Subcutaneous abdominal adipose tissue (tissue), 5 donors: ENCODE results near the gene UBE4B.
"Not testable (repeated sequence)": the region's sequence is repeated elsewhere in the genome, so short reads cannot be mapped to it uniquely, and the experiment has no call there.

Experiments used
- H3K27ac ChIP-seq: one replicate; pipeline ENCODE4 v1.7.0; 2013; ENCODE audit warnings: low read depth, mild to moderate bottlenecking, inconsistent platforms, low read length, moderate library complexity
- H3K27me3 ChIP-seq, 5 donors: one replicate each; pipeline ENCODE4 v1.7.0; 2013; ENCODE audit warnings: low read length in 5 of 5, inconsistent platforms in 1 of 5; ENCODE audit not compliant: control insufficient read depth in 5 of 5, insufficient read depth in 4 of 5
- H3K36me3 ChIP-seq, 5 donors: one replicate each; pipeline ENCODE4 v1.7.0; 2013; ENCODE audit warnings: low read length in 5 of 5; ENCODE audit not compliant: control insufficient read depth in 5 of 5, insufficient read depth in 5 of 5
- H3K4me1 ChIP-seq, 5 donors: one replicate each; pipeline ENCODE4 v1.7.0; 2013; ENCODE audit warnings: low read length in 5 of 5, mild to moderate bottlenecking in 3 of 5, moderate library complexity in 1 of 5; ENCODE audit not compliant: control insufficient read depth in 5 of 5, insufficient read depth in 5 of 5
- H3K4me3 ChIP-seq, 5 donors: one replicate each; pipeline ENCODE4 v1.7.0; 2013; ENCODE audit warnings: low read length in 5 of 5, low read depth in 1 of 5
- H3K9ac ChIP-seq, 5 donors: one replicate each; pipeline ENCODE4 v1.7.0; 2013; ENCODE audit warnings: low read length in 5 of 5, mild to moderate bottlenecking in 4 of 5, moderate library complexity in 3 of 5
- H3K9me3 ChIP-seq, 5 donors: one replicate each; pipeline ENCODE4 v1.7.0; 2013; ENCODE audit warnings: low read length in 5 of 5; ENCODE audit not compliant: control insufficient read depth in 5 of 5
- donor health status: healthy.
- donor health status: healthy.
- donor health status: healthy.
- donor health status: healthy.
- donor health status: healthy.

UBE4B gene

GRCh38 chr1:10106241-10106640 lies 73.5 kb downstream of the UBE4B start:
- no peak overlapping the region for H3K27ac ChIP-seq
- no peaks in the 10 kb centered on the region for H3K27me3 ChIP-seq
- H3K9me3 ChIP-seq, result no peaks in the 10 kb centered on the region
- H3K4me3 ChIP-seq, result no peak overlapping the region
- H3K4me1 ChIP-seq, result peaks cover 0 to 10% (median 2%) of the 10 kb centered on the region in 5 donors
- peaks cover 24 to 69% (median 51%) of the 10 kb centered on the region in 5 donors for H3K36me3 ChIP-seq
- no peak overlapping the region for H3K9ac ChIP-seq

GRCh38 chr1:10106756-10107475 lies 74.2 kb downstream of the UBE4B start:
- no peaks in the 10 kb centered on the region for H3K9me3 ChIP-seq
- H3K27me3 ChIP-seq, result no peaks in the 10 kb centered on the region
- H3K9ac ChIP-seq, result no peak overlapping the region
- no peak overlapping the region for H3K4me3 ChIP-seq
- peaks cover 24 to 72% (median 49%) of the 10 kb centered on the region in 5 donors for H3K36me3 ChIP-seq
- H3K27ac ChIP-seq, result no peak overlapping the region
- peaks cover 0 to 10% (median 2%) of the 10 kb centered on the region in 5 donors for H3K4me1 ChIP-seq

DNA sequence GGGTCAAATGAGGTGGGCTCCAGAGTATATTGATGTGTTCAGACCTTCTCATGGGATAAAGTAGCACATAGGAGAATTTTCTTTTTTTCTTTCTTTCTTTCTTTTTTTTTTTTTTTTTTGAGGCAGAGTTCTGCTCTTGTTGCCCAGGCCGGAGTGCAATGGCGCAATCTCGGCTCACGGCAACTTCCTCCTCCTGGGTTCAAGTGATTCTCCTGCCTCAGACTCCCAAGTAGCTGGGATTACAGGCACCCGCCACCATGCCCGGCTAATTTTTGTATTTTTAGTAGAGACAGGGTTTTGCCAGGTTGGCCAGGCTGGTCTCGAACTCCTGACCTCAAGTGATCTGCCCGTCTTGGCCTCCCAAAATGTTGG lies 74.7 kb downstream of the UBE4B start:
- not testable (repeated sequence) for H3K9ac ChIP-seq, H3K4me1 ChIP-seq, H3K27ac ChIP-seq, H3K4me3 ChIP-seq, H3K27me3 ChIP-seq, H3K9me3 ChIP-seq
- H3K36me3 ChIP-seq, result peaks cover 24 to 71% (median 48%) of the 10 kb centered on the region in 5 donors

DNA sequence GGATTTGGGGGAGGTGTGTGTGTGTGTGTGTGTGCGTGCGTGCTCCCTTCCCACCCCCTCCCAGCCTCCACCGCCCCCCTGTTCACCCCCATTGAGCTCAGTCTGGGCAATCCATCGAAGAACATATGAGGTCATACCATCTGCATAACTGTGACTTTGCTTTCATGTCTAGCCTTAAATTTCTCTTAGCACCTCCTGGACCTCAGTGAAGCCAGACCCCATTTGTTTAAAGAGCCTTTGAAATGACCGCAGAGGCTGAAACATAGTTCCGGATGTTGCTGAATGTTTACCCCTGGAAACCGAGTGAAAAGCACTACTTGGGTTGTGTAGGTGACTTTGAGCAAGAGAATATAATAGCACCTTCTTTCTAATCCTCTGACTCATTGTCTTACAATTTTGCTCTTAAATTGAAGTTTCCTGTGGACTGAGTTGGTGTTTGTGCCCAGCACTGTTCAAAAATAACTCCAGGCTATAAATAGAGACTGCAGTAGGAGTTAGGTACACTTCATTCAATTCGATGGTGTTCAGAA lies 75.4 kb downstream of the UBE4B start:
- no peak overlapping the region for H3K27ac ChIP-seq
- H3K9ac ChIP-seq, result peak overlapping the region in 1 of 5 donors; percentile 6
- H3K4me1 ChIP-seq, result peaks cover 0 to 10% (median 2%) of the 10 kb centered on the region in 5 donors
- H3K27me3 ChIP-seq, result no peaks in the 10 kb centered on the region
- peaks cover 18 to 69% (median 46%) of the 10 kb centered on the region in 5 donors for H3K36me3 ChIP-seq
- no peak overlapping the region for H3K4me3 ChIP-seq
- no peaks in the 10 kb centered on the region for H3K9me3 ChIP-seq

- no peak overlapping the region for H3K9ac ChIP-seq
These were observed 76.4 kb downstream of the UBE4B start for GRCh38 chr1:10108948-10109708.

DNA sequence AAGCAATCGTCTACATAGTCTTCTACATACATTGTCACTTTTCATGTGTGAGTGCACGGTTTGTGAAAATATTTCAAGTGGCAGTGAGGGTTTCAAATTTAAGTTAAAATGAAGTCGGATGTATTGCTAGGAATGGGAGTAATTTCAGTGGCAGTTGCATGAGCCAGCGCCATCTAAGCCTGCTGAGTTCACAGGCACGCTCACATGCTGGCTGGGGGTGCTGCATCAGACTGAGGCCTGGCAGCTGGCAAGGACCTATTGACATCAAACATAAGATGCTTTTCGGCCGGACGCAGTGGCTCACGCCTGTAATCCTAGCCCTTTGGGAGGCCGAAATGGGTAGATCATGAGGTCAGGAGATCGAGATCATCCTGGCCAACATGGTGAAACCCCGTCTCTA lies 80.7 kb downstream of the UBE4B start:
- peaks cover 0 to 8% (median 2%) of the 10 kb centered on the region in 5 donors for H3K4me1 ChIP-seq
- no peak overlapping the region for H3K27ac ChIP-seq
- no peaks in the 10 kb centered on the region for H3K27me3 ChIP-seq
- H3K4me3 ChIP-seq, result no peak overlapping the region
- H3K9me3 ChIP-seq, result no peaks in the 10 kb centered on the region
- H3K9ac ChIP-seq, result no peak overlapping the region
- H3K36me3 ChIP-seq, result peaks cover 21 to 64% (median 38%) of the 10 kb centered on the region in 5 donors

More at GRCh38 chr1:10108948-10109708, 76.4 kb downstream of the UBE4B start:
- Histone ChIP-seq H3K27me3 (no peaks in the 10 kb centered on the region), H3K27ac (no peak overlapping the region), H3K4me3 (no peak overlapping the region), H3K9me3 (no peaks in the 10 kb centered on the region), H3K4me1 (peaks cover 0 to 10% (median 2%) of the 10 kb centered on the region in 5 donors), H3K36me3 (peaks cover 17 to 67% (median 47%) of the 10 kb centered on the region in 5 donors)

DNA sequence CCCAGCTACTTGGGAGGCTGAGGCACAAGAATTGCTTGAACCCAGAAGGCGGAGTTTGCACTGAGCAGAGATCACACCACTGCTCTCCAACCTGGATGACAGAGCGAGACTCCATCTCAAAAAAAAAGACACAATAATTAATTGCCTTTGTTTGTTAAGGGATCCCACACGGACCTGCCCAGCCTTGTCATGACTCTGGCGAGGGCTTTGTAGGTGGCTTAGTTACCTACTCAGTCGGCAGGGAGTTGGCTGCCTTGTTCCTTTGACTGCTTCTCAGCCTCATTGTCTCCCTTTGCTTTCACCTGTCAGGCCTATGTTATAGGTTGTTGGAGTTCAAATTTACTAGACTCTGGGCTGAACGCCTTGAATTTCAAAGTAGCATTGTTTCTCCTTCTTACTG lies 82.0 kb downstream of the UBE4B start:
- Histone ChIP-seq H3K36me3 (peaks cover 22 to 63% (median 42%) of the 10 kb centered on the region in 5 donors), H3K27me3 (no peaks in the 10 kb centered on the region), H3K9ac (no peak overlapping the region), H3K27ac (no peak overlapping the region), H3K4me3 (no peak overlapping the region), H3K9me3 (no peaks in the 10 kb centered on the region), H3K4me1 (no peaks in the 10 kb centered on the region)

GRCh38 chr1:10117132-10117531 lies 84.4 kb downstream of the UBE4B start:
- H3K9me3 ChIP-seq, result no peaks in the 10 kb centered on the region
- peaks cover 27 to 64% (median 45%) of the 10 kb centered on the region in 5 donors for H3K36me3 ChIP-seq
- H3K27ac ChIP-seq, result no peak overlapping the region
- no peak overlapping the region for H3K9ac ChIP-seq
- no peaks in the 10 kb centered on the region for H3K4me1 ChIP-seq
- H3K27me3 ChIP-seq, result no peaks in the 10 kb centered on the region
- no peak overlapping the region for H3K4me3 ChIP-seq

DNA sequence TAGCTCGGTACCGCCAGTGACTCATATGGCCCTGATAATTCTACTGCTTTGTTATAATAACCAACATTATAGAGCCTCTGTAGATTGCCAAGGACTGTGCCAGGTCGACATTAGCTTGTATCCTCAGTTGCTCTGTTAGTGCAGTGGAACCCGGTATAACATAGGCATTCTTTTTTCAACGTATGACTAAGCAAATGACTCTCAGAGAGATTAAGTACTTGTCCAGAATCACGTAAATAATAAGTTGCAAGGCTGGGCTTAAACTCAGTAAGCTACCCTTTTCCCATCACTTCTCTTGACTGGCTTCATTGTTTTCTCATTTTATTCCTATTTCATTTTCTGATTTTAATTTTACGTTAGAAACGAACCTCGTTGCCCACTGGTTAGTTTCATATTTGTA lies 85.1 kb downstream of the UBE4B start:
- Histone ChIP-seq H3K27ac (no peak overlapping the region), H3K9ac (no peak overlapping the region), H3K4me3 (no peak overlapping the region), H3K36me3 (peaks cover 34 to 67% (median 50%) of the 10 kb centered on the region in 5 donors), H3K27me3 (no peaks in the 10 kb centered on the region), H3K9me3 (no peaks in the 10 kb centered on the region), H3K4me1 (no peaks in the 10 kb centered on the region)

GRCh38 chr1:10121688-10122087 lies 88.9 kb downstream of the UBE4B start:
- Histone ChIP-seq H3K27me3 (no peaks in the 10 kb centered on the region), H3K36me3 (peaks cover 30 to 49% (median 31%) of the 10 kb centered on the region in 5 donors), H3K9ac (no peak overlapping the region), H3K9me3 (no peaks in the 10 kb centered on the region), H3K4me3 (no peak overlapping the region), H3K27ac (no peak overlapping the region), H3K4me1 (no peaks in the 10 kb centered on the region)
